Keratinocyte (primary cell): ENCODE measurements around the gene IL1RAPL1. TPM values are rescaled to one million over a fixed set of nuclear protein-coding genes. Genes with fewer than 3 reads are reported as not detected.

Experiments
- DNase-seq: peaks from one replicate; pipeline ENCODE4 v3.0.0-alpha.2; 2011; ENCODE audit warnings: low read depth, missing footprints, low spot score
- FAIRE-seq: peaks from 2 replicates; lab custom pipeline; 2011; peaks lifted over from hg19 to GRCh38; lab: Jason Lieb, UNC
- H2AFZ ChIP-seq: 2 replicates; pipeline ENCODE4 v1.6.0; 2012; ENCODE audit warnings: low read length, control low read depth, inconsistent platforms; ENCODE audit not compliant: control insufficient read depth
- H3K27ac ChIP-seq: 2 replicates; pipeline ENCODE4 v1.5.1; 2011; ENCODE audit warnings: low read length; ENCODE audit not compliant: control insufficient read depth, insufficient read depth
- H3K27me3 ChIP-seq: 3 replicates; pipeline ENCODE4 v1.6.0; 2011; ENCODE audit warnings: low read length; ENCODE audit not compliant: control insufficient read depth, insufficient read depth; ENCODE audit errors: extremely low read depth
- H3K36me3 ChIP-seq, 2 experiments: 2 replicates in 1 of 2; 3 replicates in 1 of 2; pipeline ENCODE4 v1.5.1; 2011; ENCODE audit warnings: low read length in 2 of 2, mild to moderate bottlenecking in 1 of 2; ENCODE audit not compliant: control insufficient read depth in 2 of 2, insufficient read depth in 2 of 2; ENCODE audit errors: extremely low read depth in 1 of 2
- H3K4me1 ChIP-seq: 3 replicates; pipeline ENCODE4 v1.5.1; 2011; ENCODE audit warnings: low read length; ENCODE audit not compliant: control insufficient read depth, insufficient read depth; ENCODE audit errors: extremely low read depth
- H3K4me2 ChIP-seq: 3 replicates; pipeline ENCODE4 v1.6.0; 2011; ENCODE audit warnings: low read depth, low read length; ENCODE audit not compliant: control insufficient read depth, insufficient read depth; ENCODE audit errors: extremely low read depth
- H3K4me3 ChIP-seq, 3 experiments: fragments of 200-600 bp in 1 of 3; sonication (generic) in 1 of 3; 2 replicates in 2 of 3; 3 replicates in 1 of 3; pipeline ENCODE4 v1.5.1; 2011 to 2016; ENCODE audit warnings: low read length in 3 of 3, mild to moderate bottlenecking in 3 of 3, control low read depth in 2 of 3, inconsistent platforms in 1 of 3, low read depth in 1 of 3, mixed read lengths in 1 of 3, mixed run types in 1 of 3, moderate library complexity in 1 of 3; ENCODE audit not compliant: control insufficient read depth in 2 of 3, insufficient read depth in 2 of 3; ENCODE audit errors: extremely low read depth in 1 of 3
- H3K79me2 ChIP-seq: 2 replicates; pipeline ENCODE4 v1.6.0; 2012; ENCODE audit warnings: low read length; ENCODE audit not compliant: control insufficient read depth, insufficient read depth
- H3K9ac ChIP-seq: 3 replicates; pipeline ENCODE4 v1.6.0; 2011; ENCODE audit warnings: low read length; ENCODE audit not compliant: control insufficient read depth, insufficient read depth; ENCODE audit errors: extremely low read depth
- H3K9me1 ChIP-seq: 3 replicates; pipeline ENCODE4 v1.6.0; 2011; ENCODE audit warnings: low read length; ENCODE audit not compliant: control insufficient read depth, insufficient read depth; ENCODE audit errors: extremely low read depth
- H3K9me3 ChIP-seq: 2 replicates; pipeline ENCODE4 v1.5.1; 2012; ENCODE audit warnings: low read depth, low read length; ENCODE audit not compliant: control insufficient read depth
- H4K20me1 ChIP-seq: 3 replicates; pipeline ENCODE4 v1.6.0; 2011; ENCODE audit warnings: low read length; ENCODE audit not compliant: control insufficient read depth, insufficient read depth; ENCODE audit errors: extremely low read depth
- EZH2 ChIP-seq: IDR thresholded peaks from one replicate; pipeline ENCODE4 v1.6.1; 2012; ENCODE audit warnings: inconsistent platforms, mild to moderate bottlenecking, low read length, moderate library complexity
- dilution Hi-C: fragments of 300-500 bp; cut with MboI; formaldehyde crosslinking; loops from one replicate; pipeline ENCODE4 v1.7.0; 2020; ENCODE audit warnings: low sequenced_read_pairs; ENCODE audit not compliant: extremely low pct_ligation_motif_present
- polyA plus RNA-seq, 5 experiments: library from polyadenylated mRNA; depleted of rRNA in 3 of 5; stranded (reverse) in 3 of 5; stranded (forward) in 1 of 5; unstranded in 1 of 5; fragments of >200 nt; gene quantifications; 1 replicate in 1 of 5; 2 replicates in 3 of 5; 3 replicates in 1 of 5; pipeline versions ENCODE4 v1.2.1 to v1.2.3, GENCODE V29; 2011 to 2012; ENCODE audit warnings: missing spikeins in 2 of 5, low read depth in 1 of 5, low replicate concordance in 1 of 5
- TF ChIP-seq, protein P1 (sequence below), 3 experiments: IDR thresholded peaks in 1 of 3; conservative IDR thresholded peaks in 1 of 3; optimal IDR thresholded peaks in 1 of 3; 2 replicates in 2 of 3; 3 replicates in 1 of 3; pipeline versions ENCODE3 to v1.5.1; 2011; ENCODE audit warnings: low read length in 3 of 3, mild to moderate bottlenecking in 3 of 3, moderate library complexity in 2 of 3, control low read depth in 1 of 3, inconsistent platforms in 1 of 3; ENCODE audit not compliant: insufficient read depth in 2 of 3; ENCODE audit errors: extremely low read depth in 1 of 3

IL1RAPL1 gene
- polyA plus RNA-seq, 1 donor (not counting 4 experiments of a cell fraction or from before 2014, with no cell fraction given): 2.8 TPM

DNA sequence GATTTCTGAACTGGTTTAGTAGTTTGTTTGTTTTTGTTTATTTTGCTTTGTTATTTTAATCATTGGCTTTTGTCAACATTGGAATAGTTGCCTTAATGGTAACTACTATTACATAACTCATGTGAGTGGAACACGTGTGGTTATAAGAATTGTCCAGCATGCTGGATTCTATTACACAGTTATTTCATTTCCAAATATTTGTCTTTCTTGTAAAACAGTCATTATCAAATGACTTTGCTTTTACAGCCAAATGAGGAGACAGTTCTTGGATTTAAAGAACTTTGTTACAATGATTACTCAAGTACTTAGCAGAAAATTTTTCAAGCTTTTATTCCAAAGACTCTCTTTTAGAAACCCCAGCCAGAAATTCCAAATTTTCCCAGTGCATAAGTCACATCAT lies 1112.0 kb downstream of the IL1RAPL1 start:
- no peak for FAIRE-seq
- Histone ChIP-seq H3K4me2 (no peak overlapping the region), H2AFZ (no peak overlapping the region), H3K4me1 (no peaks in the 10 kb centered on the region), H3K27me3 (no peaks in the 10 kb centered on the region), H3K9me3 (no peaks in the 10 kb centered on the region), H3K4me3 (no peak overlapping the region), H3K9ac (no peak overlapping the region), H3K36me3 (no peaks in the 10 kb centered on the region), H3K9me1 (no peaks in the 10 kb centered on the region), H4K20me1 (no peaks in the 10 kb centered on the region), H3K27ac (no peak overlapping the region), H3K79me2 (no peaks in the 10 kb centered on the region)
- no peak for TF ChIP-seq EZH2
- TF ChIP-seq, protein P1, sequence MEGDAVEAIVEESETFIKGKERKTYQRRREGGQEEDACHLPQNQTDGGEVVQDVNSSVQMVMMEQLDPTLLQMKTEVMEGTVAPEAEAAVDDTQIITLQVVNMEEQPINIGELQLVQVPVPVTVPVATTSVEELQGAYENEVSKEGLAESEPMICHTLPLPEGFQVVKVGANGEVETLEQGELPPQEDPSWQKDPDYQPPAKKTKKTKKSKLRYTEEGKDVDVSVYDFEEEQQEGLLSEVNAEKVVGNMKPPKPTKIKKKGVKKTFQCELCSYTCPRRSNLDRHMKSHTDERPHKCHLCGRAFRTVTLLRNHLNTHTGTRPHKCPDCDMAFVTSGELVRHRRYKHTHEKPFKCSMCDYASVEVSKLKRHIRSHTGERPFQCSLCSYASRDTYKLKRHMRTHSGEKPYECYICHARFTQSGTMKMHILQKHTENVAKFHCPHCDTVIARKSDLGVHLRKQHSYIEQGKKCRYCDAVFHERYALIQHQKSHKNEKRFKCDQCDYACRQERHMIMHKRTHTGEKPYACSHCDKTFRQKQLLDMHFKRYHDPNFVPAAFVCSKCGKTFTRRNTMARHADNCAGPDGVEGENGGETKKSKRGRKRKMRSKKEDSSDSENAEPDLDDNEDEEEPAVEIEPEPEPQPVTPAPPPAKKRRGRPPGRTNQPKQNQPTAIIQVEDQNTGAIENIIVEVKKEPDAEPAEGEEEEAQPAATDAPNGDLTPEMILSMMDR (optimal IDR thresholded peaks at IDR 0.05 in 1 of 3, IDR thresholded peaks at IDR 0.05 in 1 of 3, conservative IDR thresholded peaks at IDR 0.05 in 1 of 3; ENCODE audit: extremely low read depth in 1 of 3, insufficient read depth in 2 of 3, low read length in 3 of 3): no peak
- dilution Hi-C loops: no loop called here
- DNase-seq: no peak

DNA sequence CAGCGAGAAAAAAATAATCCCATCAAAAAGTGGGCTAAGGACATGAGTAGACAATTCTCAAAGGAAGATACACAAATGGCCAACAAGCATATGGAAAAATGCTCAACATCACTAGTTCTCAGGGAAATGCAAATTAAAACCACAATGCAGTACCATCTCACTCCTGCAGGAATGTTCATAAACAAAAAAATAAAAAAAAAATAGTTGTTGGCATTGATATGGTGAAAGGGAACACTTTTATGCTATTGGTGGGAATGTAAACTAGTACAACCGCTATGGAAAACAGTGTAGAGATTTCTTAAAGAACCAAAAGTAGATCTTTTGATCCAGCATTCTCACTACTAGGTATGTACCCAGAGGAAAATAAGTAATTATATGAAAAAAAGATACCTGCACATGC lies 1119.8 kb downstream of the IL1RAPL1 start:
- FAIRE-seq: no peak
- Histone ChIP-seq H3K4me3 (no peak overlapping the region), H3K27me3 (no peaks in the 10 kb centered on the region), H3K9me1 (no peaks in the 10 kb centered on the region), H3K36me3 (no peaks in the 10 kb centered on the region), H3K4me2 (no peak overlapping the region), H4K20me1 (no peaks in the 10 kb centered on the region), H3K4me1 (no peaks in the 10 kb centered on the region), H3K79me2 (no peaks in the 10 kb centered on the region), H3K27ac (no peak overlapping the region), H2AFZ (no peak overlapping the region), H3K9ac (no peak overlapping the region), H3K9me3 (no peaks in the 10 kb centered on the region)
- dilution Hi-C loops: no loop called here
- DNase-seq: no peak
- TF ChIP-seq, protein P1 (optimal IDR thresholded peaks at IDR 0.05 in 1 of 3, IDR thresholded peaks at IDR 0.05 in 1 of 3, conservative IDR thresholded peaks at IDR 0.05 in 1 of 3; ENCODE audit: extremely low read depth in 1 of 3, insufficient read depth in 2 of 3, low read length in 3 of 3): no peak
- TF ChIP-seq EZH2: no peak
